Activated CD8-positive, alpha-beta memory T cell treated with anti-CD3 and anti-CD28 coated beads, Interleukin-2, amount 50 U/mL, for 24 hours (primary cell): ENCODE data around the gene ENTHD1.
"Not testable (repeated sequence)": the region's sequence is repeated elsewhere in the genome, so short reads cannot be mapped to it uniquely, and the experiment has no call there.

ENCODE experiments used
- DNase-seq: peaks from one replicate; pipeline ENCODE4 v3.0.0-alpha.2; 2020; ENCODE audit errors: extremely low read depth

The ENTHD1 gene

DNA sequence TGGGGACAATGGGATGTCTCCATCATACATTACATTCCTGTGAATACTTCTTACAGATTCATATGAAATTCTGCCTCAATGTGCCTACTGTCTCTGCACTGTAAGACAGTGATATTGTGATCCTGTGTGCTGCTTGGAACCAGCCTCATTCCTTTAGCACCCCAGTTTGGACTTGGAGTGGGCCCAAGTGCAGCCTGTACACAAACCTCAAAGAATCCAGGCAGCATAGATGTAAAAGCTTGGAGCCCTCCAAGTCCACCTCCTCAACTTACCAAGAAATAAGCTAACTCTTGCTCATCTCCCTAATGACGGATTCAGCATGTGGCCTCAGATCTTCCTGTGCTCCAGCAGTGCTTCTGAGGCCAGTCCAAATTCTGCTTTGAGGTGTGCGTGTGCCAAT, 31.7 kb upstream of the ENTHD1 start:
- no peak for DNase-seq

DNA sequence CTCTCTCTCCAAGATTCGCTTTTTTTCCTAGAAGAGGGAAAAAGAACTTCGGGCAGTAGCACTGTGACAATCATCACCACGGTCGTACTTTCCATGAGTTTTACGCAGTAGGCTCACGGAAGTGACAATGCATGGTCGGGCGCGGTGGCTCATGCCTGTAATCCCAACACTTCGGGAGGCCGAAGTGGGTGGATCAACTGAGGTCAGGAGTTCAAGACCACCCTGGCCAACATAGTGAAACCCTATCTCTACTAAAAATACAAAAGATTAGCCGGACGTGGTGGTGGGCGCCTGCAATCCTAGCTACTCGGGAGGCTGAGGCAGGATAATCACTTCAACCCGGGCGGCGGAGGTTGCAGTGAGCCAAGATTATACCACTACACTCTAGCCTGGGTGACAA, 30.7 kb upstream of the ENTHD1 start:
- DNase-seq = no peak

DNA sequence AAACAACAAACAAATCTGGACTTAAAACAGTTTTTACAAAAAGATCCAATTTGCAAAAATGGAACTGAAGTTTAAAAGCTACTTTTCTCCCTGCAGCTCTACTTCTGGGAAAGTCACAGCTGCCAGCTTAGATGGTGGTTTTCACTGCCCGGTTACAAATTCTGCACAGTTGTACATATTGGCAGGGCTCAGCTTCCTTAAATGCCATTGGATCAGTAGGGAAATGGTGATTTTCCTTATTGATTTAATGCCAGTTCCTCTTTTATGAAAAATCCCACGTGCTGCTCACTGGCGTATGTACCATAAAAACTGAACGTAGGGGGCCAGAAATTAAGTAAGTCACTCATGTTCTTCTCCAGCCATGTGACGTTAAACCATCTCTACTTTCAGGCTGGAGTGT, 30.1 kb upstream of the ENTHD1 start:
- no peak for DNase-seq

DNA sequence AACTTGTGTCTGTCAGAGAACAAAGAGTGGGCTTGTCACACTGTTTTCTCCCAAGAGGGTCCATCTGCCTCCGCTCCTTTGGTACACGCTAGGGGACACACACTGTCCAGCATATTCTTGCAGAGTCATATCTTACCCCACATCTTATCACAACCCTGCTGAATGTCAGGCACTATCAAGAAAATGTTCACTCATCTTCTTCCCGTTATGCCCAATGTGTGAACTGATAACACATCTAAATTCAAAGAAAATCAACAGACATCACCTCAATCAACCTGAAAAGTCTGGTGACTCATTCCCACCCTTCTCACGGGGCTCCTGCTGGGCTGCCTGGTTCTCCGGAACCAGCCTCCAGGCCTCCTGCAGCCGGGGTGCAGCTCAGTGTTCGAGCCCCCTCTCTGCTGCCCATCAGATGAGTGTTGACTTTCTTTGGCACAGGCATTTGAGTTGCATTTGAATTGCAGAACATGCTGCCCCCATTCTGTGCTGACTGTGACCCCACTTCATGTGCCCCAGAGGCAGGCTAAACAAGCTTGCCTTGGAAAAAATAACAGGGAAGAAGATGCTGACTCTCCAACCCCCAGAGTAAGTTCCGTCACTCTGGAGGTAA, 26.7 kb upstream of the ENTHD1 start:
- peak; percentile 57 for DNase-seq

DNA sequence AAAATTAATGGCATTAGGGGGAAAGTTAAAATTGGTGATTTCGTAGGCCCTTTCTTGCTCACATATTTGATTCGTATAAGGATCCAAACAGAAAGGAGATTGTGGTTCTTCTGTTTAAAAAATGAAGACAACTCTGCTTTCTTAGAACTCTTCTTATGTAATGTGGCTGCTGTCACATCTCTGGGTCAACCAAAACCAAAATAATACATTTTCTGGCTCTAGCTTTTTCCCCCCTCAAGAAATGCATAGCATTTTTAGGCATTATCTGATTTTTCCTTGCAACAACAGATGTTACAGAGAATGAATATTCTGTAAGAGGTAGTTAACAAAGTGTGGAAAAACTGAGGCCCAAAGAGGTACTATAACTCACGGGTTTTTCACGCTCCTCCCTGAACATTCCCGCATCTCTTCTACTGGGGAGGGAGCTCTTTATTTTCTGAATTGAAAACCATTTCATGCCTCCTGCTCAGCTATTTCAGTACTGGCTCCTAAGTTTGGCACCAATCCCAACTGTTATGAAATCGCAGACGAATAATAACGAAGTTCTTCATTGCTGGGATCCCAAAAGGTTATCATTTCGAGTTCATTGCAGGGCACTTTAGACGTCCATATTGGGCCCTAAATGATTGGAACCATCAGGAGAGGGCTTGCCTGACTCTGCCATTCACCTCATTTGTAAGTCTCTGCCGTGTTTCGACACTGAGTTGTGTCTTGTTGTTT, 24.4 kb upstream of the ENTHD1 start:
- no peak for DNase-seq

DNA sequence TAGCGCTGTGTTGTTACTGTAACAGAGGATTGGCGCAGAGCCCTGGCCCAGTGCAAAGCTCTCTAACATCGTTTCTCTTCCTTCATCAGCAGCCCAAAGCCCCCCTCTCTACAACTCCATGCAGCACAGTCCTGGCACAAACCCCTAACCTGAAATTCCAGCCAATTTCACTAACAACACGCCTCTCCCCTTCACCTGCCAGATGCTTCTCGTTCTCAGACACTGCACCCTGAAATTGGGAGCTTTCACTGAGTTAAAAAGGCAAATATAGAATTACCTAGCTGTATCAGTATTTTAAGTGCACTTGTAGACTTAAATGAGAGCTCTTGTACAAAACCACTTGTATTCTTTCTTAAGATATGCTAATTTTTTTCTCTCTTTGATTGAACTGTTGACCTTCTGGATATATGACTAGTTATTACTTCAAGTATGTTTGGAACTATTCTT, 23.7 kb upstream of the ENTHD1 start:
- no peak for DNase-seq

DNA sequence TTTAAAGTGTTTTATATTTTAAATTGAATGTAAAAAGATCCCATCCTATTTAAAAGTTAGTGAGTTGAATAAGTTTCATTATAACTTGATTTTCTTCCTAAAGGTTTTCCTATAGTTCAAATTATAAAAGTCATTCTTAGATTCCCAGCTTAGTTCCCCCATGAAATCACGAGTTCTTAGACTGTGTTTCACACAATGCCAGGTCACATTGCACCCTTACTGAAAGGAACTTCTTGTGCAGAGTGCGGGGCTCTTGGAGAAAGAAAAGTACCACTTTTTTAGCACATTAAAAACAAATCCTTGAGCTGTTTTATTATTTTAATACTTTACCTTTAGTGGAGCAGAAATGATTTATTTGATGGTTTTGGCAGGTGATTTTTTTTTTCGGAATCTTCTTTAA, 22.9 kb upstream of the ENTHD1 start:
- DNase-seq = no peak

DNA sequence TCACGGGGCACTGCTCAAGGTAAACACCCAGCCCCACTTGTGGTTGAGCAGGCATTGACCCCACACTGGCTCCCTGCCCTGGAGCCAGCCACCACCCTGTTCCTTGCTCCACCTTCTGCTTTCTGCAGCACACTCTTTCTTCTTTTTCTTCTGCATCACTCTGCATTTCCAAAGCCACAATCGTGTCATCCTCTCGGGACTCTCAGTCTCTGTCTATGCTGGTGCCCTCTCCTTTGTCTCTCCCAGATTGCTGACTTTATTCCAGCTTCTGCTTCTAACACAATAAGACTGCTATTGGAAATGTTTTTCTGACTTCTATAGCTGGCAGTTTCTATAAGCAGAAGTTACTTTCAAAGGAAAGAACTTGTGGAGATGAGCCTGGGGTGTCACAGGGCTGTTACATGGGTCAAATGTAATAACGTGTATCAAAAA, 21.8 kb upstream of the ENTHD1 start:
- DNase-seq = no peak

DNA sequence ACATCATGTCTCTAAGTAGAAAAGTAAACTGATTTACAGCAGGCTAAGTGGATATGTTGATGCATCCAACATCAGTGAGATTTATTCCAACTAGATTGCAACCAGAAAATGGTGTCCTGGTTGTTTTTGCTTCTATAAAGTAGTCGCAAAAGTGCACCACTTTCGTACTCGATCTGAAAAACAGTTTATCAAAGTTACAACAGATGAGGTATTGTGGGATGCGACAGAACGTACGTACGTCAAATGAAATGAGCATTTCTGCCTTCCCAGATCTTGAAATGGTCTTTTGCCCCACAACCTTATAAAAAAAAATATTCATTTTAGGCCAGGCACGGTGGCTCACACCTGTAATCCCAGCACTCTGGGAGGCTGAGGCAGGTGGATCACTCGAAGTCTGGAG, 21.0 kb upstream of the ENTHD1 start:
- no peak for DNase-seq

DNA sequence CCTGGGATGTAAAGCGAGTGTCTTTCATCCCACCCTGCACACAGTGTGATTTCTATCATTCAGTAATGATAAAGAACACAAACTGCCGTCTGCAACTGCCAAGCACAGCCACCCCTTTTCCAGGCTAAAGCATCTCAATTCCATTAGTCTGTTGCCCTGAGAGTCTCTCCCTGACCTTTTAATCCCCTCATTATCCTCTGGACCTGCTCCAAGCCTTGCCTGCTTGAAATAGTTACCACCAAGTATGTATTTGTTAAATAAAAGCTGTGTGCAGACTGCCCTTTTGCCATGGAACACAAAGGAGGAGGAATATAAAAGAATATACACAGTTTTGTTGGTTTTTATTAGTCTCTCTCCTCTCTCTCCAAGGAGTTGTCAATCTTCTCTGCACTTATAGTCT, 20.3 kb upstream of the ENTHD1 start:
- DNase-seq = no peak

DNA sequence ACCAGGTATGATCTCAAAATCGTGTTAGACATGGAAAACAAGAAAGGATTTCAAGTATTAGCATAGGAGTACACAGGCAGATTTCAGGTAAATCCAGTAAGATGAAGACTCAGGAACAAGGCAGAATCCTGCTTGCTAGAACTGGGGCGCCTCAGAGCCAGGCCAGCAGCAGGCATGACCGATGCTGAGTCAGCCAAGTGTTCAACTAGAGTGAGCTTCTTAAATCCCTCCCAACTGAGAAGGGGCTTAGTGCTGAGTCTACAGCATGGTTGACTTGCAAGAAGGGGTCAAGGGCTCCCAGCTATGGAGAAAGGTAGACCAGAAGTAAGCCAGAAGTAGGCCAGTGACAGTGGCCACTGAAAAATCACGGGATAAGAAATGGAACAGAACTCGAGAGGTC, 19.8 kb upstream of the ENTHD1 start:
- no peak for DNase-seq

DNA sequence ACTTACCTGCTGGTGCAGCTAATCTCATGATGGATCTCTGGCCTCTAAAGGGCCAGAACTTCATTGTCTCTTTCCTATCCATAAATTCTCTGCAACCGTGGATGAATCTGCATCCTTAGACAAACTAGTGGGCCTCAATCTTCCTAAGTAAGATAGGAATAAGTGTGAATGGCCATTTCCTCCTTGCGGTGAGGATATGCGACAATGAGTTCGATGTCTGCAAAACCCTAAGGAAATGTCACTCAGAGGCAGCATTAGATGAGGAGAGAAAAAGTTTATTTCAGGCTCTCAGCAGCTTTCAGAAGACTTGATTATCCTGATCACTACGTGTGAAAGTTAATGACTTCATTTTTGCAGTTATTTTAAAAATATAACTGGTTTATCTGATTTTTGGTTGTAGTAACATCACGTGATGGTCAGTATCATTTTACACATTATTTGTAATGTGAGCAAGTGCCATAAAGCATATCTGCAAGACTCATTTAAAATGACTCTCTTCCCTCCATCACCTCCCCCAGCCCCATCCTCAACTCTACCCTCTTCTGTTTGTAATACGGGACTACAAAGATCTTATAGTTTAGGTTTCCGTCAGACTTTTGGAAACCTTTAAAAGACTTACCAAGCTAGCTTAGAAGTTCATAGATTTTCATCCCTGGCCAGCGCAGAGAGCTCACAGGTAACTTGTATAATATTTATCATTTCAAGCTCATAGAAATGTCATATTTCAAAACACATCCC, 17.5 kb upstream of the ENTHD1 start:
- DNase-seq = no peak

DNA sequence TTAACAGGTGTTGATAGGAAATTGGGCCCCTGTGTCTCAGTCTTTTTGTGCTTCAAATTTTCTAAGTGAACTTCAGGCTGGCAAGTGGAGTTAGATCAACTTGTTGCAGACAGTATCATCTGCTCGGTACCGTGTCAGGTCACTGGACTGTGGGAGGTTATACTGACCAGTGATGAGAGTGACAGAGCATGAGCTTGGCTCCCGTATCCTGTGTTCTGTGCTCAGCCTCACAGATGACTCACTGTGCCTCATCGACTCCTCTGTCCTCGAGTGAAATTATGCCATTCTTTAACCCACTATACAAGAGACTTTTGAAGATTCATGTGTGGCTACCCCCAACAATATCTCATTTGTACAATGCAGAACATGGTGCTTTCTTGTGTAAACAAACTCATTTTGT, 15.2 kb upstream of the ENTHD1 start:
- no peak for DNase-seq

DNA sequence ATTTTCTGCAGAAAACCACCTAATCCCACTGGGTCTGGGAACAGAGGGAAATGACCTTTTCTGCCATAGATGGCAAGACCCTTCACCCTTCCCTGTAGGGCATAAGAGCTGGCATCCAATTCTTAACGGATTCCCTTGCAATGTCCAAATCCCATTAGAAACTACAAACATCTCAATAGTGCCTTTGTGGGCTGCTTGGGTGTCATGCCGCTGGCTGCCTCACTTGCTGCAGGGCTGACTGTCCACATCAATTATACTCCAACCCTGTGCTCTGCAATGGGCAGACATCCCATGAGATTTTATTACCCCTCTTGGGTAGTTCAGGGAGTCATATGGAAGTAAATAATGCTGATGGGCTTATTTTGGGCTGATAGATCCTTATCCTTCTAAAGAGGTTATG, 14.6 kb upstream of the ENTHD1 start:
- DNase-seq = no peak

DNA sequence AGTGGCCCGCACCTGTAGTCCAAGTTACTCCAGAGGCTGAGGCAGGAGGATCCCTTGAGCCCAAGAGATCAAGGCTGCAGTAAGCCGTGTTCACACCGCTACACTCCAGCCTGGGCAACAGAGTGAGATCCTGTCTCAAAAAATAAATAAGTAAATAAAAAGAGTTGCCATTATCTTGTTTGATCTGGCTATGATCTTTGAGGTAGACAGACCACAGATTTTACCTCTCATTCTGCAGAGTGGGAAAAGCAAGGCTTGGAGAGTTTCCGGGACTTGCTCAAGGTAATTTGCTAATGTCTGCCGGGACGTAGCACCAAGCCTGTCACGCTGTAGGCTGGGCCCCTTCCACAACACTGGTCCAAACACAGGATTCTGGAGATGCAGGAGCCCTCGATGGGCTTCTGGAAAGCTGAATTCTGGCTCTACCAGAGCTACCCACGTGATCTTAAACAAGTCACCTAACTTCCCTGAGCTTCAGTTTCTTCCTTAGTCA, 14.1 kb upstream of the ENTHD1 start:
- DNase-seq = no peak

DNA sequence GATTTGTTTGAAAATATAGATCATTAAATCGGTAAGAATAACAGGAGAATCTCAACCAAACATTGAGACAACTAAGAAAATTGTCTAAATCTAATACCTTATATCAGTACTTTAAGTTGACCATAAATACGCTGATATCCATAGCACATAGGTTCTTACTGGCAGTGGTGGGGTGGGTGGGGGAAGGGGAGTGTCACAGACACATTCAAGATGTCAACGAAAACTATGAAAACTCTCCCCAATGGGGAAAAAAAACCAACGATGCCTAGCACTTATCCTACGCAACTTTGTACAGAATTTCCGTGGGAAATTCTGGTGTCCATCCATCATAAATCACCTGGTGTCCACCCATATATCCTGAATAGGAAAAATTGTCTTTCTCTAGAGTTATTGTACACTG, 13.5 kb upstream of the ENTHD1 start:
- DNase-seq = no peak

DNA sequence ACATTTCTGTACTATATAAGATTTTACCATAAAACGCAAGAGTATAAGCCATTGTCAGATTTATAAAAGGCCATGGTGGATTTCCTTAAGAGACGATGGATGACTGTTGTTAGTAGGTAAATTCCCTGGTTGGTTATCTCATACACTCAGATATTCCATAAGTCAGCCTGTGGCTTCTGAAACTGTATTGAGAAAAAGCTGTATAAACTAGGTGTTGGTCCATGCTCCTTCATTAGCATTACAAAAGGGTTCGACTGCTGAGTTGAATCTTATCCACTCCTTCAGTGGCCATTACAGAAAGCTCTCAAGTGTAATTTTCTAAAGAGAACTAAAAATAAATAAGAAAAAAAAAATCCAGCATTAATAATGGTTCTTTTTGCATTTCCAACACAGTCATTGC, 12.6 kb upstream of the ENTHD1 start:
- DNase-seq = no peak

DNA sequence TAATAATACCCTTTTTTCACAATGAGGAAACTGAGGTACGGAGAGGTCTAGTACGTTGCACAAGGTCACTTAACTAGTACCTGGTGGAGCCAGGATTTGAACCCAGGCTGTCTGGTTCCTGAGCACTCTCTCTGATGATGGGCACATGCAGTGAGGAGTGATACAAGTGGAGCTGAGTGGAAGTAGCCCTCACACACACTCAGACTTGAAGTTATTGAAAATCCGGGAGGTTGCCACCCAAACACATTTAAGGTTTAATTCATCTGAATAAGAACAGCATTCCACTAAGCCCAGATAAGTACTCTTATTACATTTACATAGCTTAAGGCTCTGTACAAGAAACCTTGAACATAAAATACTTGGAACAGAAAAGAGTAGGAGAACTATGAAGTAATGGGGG, 12.1 kb upstream of the ENTHD1 start:
- DNase-seq = no peak

DNA sequence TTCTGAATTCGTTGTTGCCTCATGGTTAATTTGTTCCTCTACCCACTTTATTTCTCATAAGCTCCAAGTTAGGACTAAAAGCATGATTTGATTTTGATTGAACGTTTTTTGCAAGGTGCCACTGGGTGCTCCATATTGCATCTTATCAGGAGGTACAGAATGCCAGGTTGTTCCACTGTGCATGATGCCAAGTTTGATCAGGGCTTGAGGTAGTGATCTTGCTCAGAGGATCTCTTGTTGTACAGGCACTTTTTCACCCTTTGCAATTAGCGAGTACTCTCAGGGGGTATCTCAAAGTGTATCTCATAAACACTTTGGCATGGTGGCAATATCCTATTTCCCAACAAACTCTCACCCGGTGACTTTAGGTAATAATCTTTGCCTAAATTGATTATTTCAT, 11.3 kb upstream of the ENTHD1 start:
- DNase-seq = no peak

DNA sequence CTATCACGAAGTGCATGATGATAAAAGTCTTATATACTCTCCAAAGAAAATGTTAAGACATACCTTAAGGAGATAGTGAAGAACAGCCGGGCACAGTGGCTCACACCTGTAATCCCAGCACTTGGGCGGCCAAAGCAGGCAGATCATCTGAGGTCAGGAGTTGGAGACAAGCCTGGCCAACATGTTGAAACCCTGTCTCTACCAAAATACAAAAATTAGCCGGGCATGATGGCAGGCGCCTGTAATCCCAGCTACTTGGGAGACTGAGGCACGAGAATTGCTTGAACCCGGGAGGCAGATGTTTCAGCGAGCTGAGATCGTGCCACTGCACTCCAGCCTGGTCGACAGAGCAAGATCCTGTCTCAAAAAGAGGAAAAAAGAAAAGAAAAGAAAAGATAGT, 10.5 kb upstream of the ENTHD1 start:
- not testable (repeated sequence) for DNase-seq

DNA sequence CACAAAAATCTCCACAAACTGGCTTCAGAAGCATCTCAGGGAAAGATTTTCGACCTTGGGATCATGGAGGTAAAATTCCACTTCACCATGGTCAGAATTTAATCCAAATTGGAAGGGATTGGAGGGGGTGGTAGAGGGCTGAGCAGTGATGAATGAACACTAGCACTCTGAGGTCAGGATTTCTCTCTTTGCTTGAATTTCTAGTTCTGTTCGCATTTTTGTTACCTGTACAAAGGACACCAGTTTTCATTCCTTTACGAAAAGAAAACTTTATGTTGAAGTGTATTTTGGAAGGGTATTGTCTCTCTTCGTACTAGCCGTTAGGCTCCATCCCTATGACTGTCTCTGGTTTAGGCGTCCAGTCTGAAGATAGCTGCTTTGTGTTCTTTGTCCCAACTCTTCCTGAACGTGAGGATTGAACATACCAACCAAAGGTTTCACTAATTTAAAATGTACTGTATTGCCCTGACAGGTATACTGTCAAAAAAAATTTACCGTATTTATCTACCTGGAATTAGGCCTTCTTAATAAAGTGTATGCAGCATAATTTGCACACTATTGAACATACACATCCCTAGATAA, 8.1 kb upstream of the ENTHD1 start:
- no peak for DNase-seq
